Natural killer cell (primary cell): Measurements from ENCODE around the gene RIMBP2. TPM values are rescaled to one million over a fixed set of nuclear protein-coding genes. Genes with fewer than 3 reads are reported as not detected.

ENCODE experiments used
- ATAC-seq, 3 donors: fragments of 150-1000 bp in 2 of 3; fragments of 200-7000 bp in 1 of 3; cut with Tn5 transposase; 1 replicate in 1 of 3; 2 replicates in 2 of 3; pipeline ENCODE4 v1.10.0; 2021; ENCODE audit warnings: mild to moderate bottlenecking in 2 of 3, moderate library complexity in 2 of 3
- DNase-seq, 2 donors: peaks; one replicate each; pipeline versions ENCODE4 v3.0.0 to v3.0.0-alpha.2; 2013 to 2021; ENCODE audit warnings: mixed read lengths in 1 of 2
- H3K27ac ChIP-seq: one replicate; pipeline ENCODE4 v1.5.1; 2013; ENCODE audit warnings: mild to moderate bottlenecking, low read length
- H3K27me3 ChIP-seq: one replicate; pipeline ENCODE4 v1.6.1; 2013; ENCODE audit warnings: low read length; ENCODE audit not compliant: control insufficient read depth, insufficient read depth
- H3K36me3 ChIP-seq: one replicate; pipeline ENCODE4 v1.6.1; 2013; ENCODE audit warnings: low read length; ENCODE audit not compliant: control insufficient read depth, insufficient read depth
- H3K4me1 ChIP-seq: one replicate; pipeline ENCODE4 v1.6.1; 2013; ENCODE audit warnings: low read length; ENCODE audit not compliant: control insufficient read depth, insufficient read depth
- H3K4me3 ChIP-seq: one replicate; pipeline ENCODE4 v1.5.1; 2013; ENCODE audit warnings: low read length
- H3K9me3 ChIP-seq: one replicate; pipeline ENCODE4 v1.6.1; 2013; ENCODE audit warnings: low read length; ENCODE audit not compliant: control insufficient read depth, insufficient read depth
- H3K27ac Mint-ChIP-seq, 2 donors: one replicate each; pipeline ENCODE4 v1.8.0; 2022; ENCODE audit warnings: mild to moderate bottlenecking in 2 of 2, mixed read lengths in 2 of 2, moderate library complexity in 1 of 2
- H3K27me3 Mint-ChIP-seq, 2 donors: one replicate each; pipeline ENCODE4 v1.8.0; 2022; ENCODE audit warnings: low read depth in 2 of 2, mixed read lengths in 2 of 2
- H3K36me3 Mint-ChIP-seq: one replicate; pipeline ENCODE4 v1.8.0; 2022; ENCODE audit warnings: mixed read lengths
- H3K4me1 Mint-ChIP-seq, 2 donors: one replicate each; pipeline ENCODE4 v1.8.0; 2022; ENCODE audit warnings: mixed read lengths in 2 of 2
- H3K4me3 Mint-ChIP-seq: one replicate; pipeline ENCODE4 v1.8.0; 2022; ENCODE audit warnings: mild to moderate bottlenecking, moderate library complexity, mixed read lengths
- H3K9me3 Mint-ChIP-seq, 2 donors: one replicate each; pipeline ENCODE4 v1.8.0; 2022; ENCODE audit warnings: mixed read lengths in 2 of 2
- WGBS: methylation state at CpG from one replicate; pipeline ENCODE4 v1.1.7; 2013; ENCODE audit warnings: missing lambda C conversion rate; ENCODE audit not compliant: insufficient coverage; 5-methylcytosine and 5-hydroxymethylcytosine counted together
- intact Hi-C: fragments of 100-400 bp; cut with micrococcal nuclease; formaldehyde crosslinking; loops from one replicate; pipeline ENCODE4 v1.14.2; 2022
- total RNA-seq, 4 donors: library from RNA; stranded (reverse); fragments of 120-200 nt in 1 of 4; gene quantifications; one replicate each; pipeline versions ENCODE4 v1.2.3 to v1.2.4, GENCODE V29; 2013 to 2022
- TF ChIP-seq, protein P1 (sequence below): fragments of 200-600 bp; IDR thresholded peaks from one replicate; pipeline ENCODE4 v1.8.0; 2022; ENCODE audit warnings: antibody characterized with exemption

Gene RIMBP2
- total RNA-seq, 3 donors from 2014 or later (not counting 1 experiment from before 2014, with no cell fraction given), result not detected

DNA sequence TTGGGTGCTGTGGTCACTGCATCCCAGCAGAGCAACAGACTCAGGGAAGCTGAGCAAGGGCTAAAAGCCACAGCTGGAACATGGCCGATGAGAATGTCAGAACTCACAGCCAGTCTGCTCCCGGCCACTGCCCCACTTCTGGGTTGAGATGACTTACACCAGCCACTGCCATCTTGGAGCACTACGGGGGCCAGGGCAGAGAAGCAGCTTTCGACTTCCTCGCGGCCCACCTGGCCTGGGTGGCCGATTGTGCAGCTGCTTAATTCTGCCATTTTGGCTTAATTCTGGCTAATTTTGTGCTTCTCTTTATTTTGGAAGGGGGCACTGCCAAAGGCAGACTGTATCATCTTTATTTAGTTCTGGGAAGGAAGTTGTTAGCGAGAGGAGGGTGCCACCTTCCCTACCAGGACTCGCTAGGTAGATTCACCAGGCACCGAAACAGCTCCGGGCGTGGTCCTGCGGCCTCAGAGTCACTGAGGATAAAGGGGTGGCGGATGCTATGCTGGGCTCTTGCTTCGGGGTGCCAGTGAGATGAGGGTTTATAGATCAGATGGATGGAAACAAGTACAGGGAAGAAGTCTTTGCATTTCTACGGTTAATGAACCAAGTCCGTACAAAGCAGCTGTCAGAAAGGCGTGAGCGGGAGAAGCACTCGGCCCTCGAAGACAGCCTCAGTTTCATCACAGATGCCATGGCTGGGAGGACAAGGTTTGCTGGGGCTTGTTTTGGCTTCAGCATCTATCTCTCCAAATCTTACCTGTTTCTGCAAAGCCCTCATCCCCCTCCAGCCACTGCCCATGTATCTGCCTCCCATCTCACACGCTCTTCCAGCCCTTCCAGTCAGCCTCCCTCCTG is 230.6 kb downstream of the RIMBP2 start:
- H3K27me3 ChIP-seq, result no peaks in the 10 kb centered on the region
- no peak overlapping the region for H3K4me3 ChIP-seq
- H3K4me1 ChIP-seq, result no peaks in the 10 kb centered on the region
- Mint-ChIP-seq H3K27ac (no peak overlapping the region), H3K4me3 (no peak overlapping the region), H3K27me3 (no peaks in the 10 kb centered on the region), H3K9me3 (no peaks in the 10 kb centered on the region), H3K36me3 (no peaks in the 10 kb centered on the region), H3K4me1 (no peaks in the 10 kb centered on the region)
- 91% methylated on average over 22 of the region's 22 CpGs for WGBS
- TF ChIP-seq, protein P1, sequence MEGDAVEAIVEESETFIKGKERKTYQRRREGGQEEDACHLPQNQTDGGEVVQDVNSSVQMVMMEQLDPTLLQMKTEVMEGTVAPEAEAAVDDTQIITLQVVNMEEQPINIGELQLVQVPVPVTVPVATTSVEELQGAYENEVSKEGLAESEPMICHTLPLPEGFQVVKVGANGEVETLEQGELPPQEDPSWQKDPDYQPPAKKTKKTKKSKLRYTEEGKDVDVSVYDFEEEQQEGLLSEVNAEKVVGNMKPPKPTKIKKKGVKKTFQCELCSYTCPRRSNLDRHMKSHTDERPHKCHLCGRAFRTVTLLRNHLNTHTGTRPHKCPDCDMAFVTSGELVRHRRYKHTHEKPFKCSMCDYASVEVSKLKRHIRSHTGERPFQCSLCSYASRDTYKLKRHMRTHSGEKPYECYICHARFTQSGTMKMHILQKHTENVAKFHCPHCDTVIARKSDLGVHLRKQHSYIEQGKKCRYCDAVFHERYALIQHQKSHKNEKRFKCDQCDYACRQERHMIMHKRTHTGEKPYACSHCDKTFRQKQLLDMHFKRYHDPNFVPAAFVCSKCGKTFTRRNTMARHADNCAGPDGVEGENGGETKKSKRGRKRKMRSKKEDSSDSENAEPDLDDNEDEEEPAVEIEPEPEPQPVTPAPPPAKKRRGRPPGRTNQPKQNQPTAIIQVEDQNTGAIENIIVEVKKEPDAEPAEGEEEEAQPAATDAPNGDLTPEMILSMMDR, result no peak
- DNase-seq, result no peak
- H3K9me3 ChIP-seq, result no peaks in the 10 kb centered on the region
- H3K27ac ChIP-seq, result no peak overlapping the region
- ATAC-seq, result no peak
- H3K36me3 ChIP-seq, result no peaks in the 10 kb centered on the region
- intact Hi-C loops, result no loop called here

DNA sequence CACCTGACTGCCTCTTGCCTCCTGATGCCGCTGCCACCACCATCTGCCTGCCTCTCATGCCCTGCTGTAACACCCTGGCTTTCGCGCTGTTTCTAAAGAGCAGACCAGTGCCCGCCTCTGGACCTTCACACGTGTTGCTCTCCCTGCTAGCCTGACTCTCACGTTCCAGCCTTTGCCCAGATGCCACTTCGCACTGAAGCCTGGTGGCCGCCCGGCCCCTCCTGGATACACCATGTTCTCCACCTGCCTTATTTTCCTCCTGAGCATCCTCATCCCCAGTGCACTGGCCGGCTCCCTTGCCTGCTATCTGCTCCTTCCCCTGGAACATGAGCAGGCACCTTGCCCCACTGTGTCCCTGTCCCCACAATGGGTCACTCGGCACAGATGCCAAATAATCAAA is 231.9 kb downstream of the RIMBP2 start:
- Histone ChIP-seq H3K9me3 (no peaks in the 10 kb centered on the region), H3K27me3 (no peaks in the 10 kb centered on the region), H3K4me3 (no peak overlapping the region), H3K36me3 (no peaks in the 10 kb centered on the region), H3K4me1 (no peaks in the 10 kb centered on the region), H3K27ac (no peak overlapping the region)
- WGBS, result 86% methylated on average over 11 of the region's 11 CpGs
- TF ChIP-seq, protein P1, result no peak
- Mint-ChIP-seq H3K27ac (no peak overlapping the region), H3K4me3 (no peak overlapping the region), H3K4me1 (no peaks in the 10 kb centered on the region), H3K36me3 (no peaks in the 10 kb centered on the region), H3K27me3 (no peaks in the 10 kb centered on the region), H3K9me3 (no peaks in the 10 kb centered on the region)
- no peak for DNase-seq
- intact Hi-C loops, result no loop called here
- ATAC-seq, result no peak

DNA sequence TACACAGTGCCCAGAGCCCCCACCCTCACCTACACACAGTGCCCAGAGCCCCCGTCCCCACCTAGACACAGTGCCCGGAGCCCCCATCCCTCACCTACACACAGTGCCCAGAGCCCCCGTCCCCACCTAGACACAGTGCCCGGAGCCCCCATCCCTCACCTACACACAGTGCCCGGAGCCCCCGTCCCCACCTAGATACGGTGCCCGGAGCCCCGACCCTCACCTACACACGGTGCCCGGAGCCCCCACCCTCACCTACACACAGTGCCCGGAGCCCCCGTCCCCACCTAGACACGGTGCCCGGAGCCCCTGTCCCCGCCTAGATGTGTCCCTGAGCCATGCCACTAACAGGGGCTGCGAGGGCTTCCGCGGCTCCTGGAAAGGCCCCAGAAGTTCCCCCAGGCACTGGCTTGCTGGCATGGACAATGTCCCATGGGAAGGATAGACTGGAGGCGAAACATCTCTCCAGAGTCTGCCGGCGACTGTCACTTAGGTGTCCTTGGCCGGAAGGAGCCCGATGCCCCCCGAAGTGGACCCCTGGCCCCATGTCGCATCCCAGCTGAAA is 232.4 kb downstream of the RIMBP2 start:
- Histone ChIP-seq H3K4me3 (no peak overlapping the region), H3K4me1 (no peaks in the 10 kb centered on the region), H3K27ac (no peak overlapping the region), H3K27me3 (no peaks in the 10 kb centered on the region), H3K36me3 (no peaks in the 10 kb centered on the region), H3K9me3 (no peaks in the 10 kb centered on the region)
- 88% methylated on average over 26 of the region's 26 CpGs for WGBS
- no peak overlapping the region for H3K27ac Mint-ChIP-seq
- no peak overlapping the region for H3K4me3 Mint-ChIP-seq
- no peaks in the 10 kb centered on the region for H3K36me3 Mint-ChIP-seq
- intact Hi-C loops, result no loop called here
- H3K4me1 Mint-ChIP-seq, result no peaks in the 10 kb centered on the region
- H3K9me3 Mint-ChIP-seq, result no peaks in the 10 kb centered on the region
- no peak for ATAC-seq
- TF ChIP-seq, protein P1, result no peak
- DNase-seq, result no peak
- H3K27me3 Mint-ChIP-seq, result no peaks in the 10 kb centered on the region
